Natural killer cell (primary cell): ENCODE results near the gene RPS6KA4. TPM values are rescaled to one million over a fixed set of nuclear protein-coding genes. Genes with fewer than 3 reads are reported as not detected.
A peak's percentile ranks its signal among the peaks of the same experiment; 100 is the strongest.

Experiments
- ATAC-seq, 3 donors: fragments of 150-1000 bp in 2 of 3; fragments of 200-7000 bp in 1 of 3; cut with Tn5 transposase; 1 replicate in 1 of 3; 2 replicates in 2 of 3; pipeline ENCODE4 v1.10.0; 2021; ENCODE audit warnings: mild to moderate bottlenecking in 2 of 3, moderate library complexity in 2 of 3
- DNase-seq, 2 donors: peaks; one replicate each; pipeline versions ENCODE4 v3.0.0 to v3.0.0-alpha.2; 2013 to 2021; ENCODE audit warnings: mixed read lengths in 1 of 2
- H3K27ac ChIP-seq: one replicate; pipeline ENCODE4 v1.5.1; 2013; ENCODE audit warnings: mild to moderate bottlenecking, low read length
- H3K27me3 ChIP-seq: one replicate; pipeline ENCODE4 v1.6.1; 2013; ENCODE audit warnings: low read length; ENCODE audit not compliant: control insufficient read depth, insufficient read depth
- H3K36me3 ChIP-seq: one replicate; pipeline ENCODE4 v1.6.1; 2013; ENCODE audit warnings: low read length; ENCODE audit not compliant: control insufficient read depth, insufficient read depth
- H3K4me1 ChIP-seq: one replicate; pipeline ENCODE4 v1.6.1; 2013; ENCODE audit warnings: low read length; ENCODE audit not compliant: control insufficient read depth, insufficient read depth
- H3K4me3 ChIP-seq: one replicate; pipeline ENCODE4 v1.5.1; 2013; ENCODE audit warnings: low read length
- H3K9me3 ChIP-seq: one replicate; pipeline ENCODE4 v1.6.1; 2013; ENCODE audit warnings: low read length; ENCODE audit not compliant: control insufficient read depth, insufficient read depth
- H3K27ac Mint-ChIP-seq, 2 donors: one replicate each; pipeline ENCODE4 v1.8.0; 2022; ENCODE audit warnings: mild to moderate bottlenecking in 2 of 2, mixed read lengths in 2 of 2, moderate library complexity in 1 of 2
- H3K27me3 Mint-ChIP-seq, 2 donors: one replicate each; pipeline ENCODE4 v1.8.0; 2022; ENCODE audit warnings: low read depth in 2 of 2, mixed read lengths in 2 of 2
- H3K36me3 Mint-ChIP-seq: one replicate; pipeline ENCODE4 v1.8.0; 2022; ENCODE audit warnings: mixed read lengths
- H3K4me1 Mint-ChIP-seq, 2 donors: one replicate each; pipeline ENCODE4 v1.8.0; 2022; ENCODE audit warnings: mixed read lengths in 2 of 2
- H3K4me3 Mint-ChIP-seq: one replicate; pipeline ENCODE4 v1.8.0; 2022; ENCODE audit warnings: mild to moderate bottlenecking, moderate library complexity, mixed read lengths
- H3K9me3 Mint-ChIP-seq, 2 donors: one replicate each; pipeline ENCODE4 v1.8.0; 2022; ENCODE audit warnings: mixed read lengths in 2 of 2
- CTCF ChIP-seq: fragments of 200-600 bp; IDR thresholded peaks from one replicate; pipeline ENCODE4 v1.8.0; 2022; ENCODE audit warnings: antibody characterized with exemption
- WGBS: methylation state at CpG from one replicate; pipeline ENCODE4 v1.1.7; 2013; ENCODE audit warnings: missing lambda C conversion rate; ENCODE audit not compliant: insufficient coverage; 5-methylcytosine and 5-hydroxymethylcytosine counted together
- intact Hi-C: fragments of 100-400 bp; cut with micrococcal nuclease; formaldehyde crosslinking; loops from one replicate; pipeline ENCODE4 v1.14.2; 2022
- total RNA-seq, 4 donors: library from RNA; stranded (reverse); fragments of 120-200 nt in 1 of 4; gene quantifications; one replicate each; pipeline versions ENCODE4 v1.2.3 to v1.2.4, GENCODE V29; 2013 to 2022

The RPS6KA4 gene
- total RNA-seq, 3 donors from 2014 or later (not counting 1 experiment from before 2014, with no cell fraction given): 27.6 to 36.0 (median 34.4) TPM

GRCh38 chr11:64331569-64332371, 27.2 kb upstream of the RPS6KA4 start:
- H3K4me3 Mint-ChIP-seq: peak overlapping the region; percentile 76
- no peaks in the 10 kb centered on the region for H3K36me3 Mint-ChIP-seq
- ATAC-seq: peak; percentile 88 to 96 (median 92)
- H3K9me3 ChIP-seq: no peaks in the 10 kb centered on the region
- peaks cover 40% of the 10 kb centered on the region for H3K4me1 ChIP-seq
- intact Hi-C loops: loop anchor here (1.0 kb wide), 1 partner anchor 13 kb away; the partner anchor contains the start of gene PRDX5
- peak overlapping the region; percentile 49 for H3K27ac ChIP-seq
- H3K4me1 Mint-ChIP-seq: peaks cover 13 to 35% of the 10 kb centered on the region in 2 donors
- WGBS: 10% methylated on average over 20 of the region's 20 CpGs
- DNase-seq: peak; percentile 76 to 84
- H3K36me3 ChIP-seq: no peaks in the 10 kb centered on the region
- H3K27me3 ChIP-seq: no peaks in the 10 kb centered on the region
- peak; percentile 75 for TF ChIP-seq CTCF
- no peaks in the 10 kb centered on the region for H3K9me3 Mint-ChIP-seq
- no peaks in the 10 kb centered on the region for H3K27me3 Mint-ChIP-seq
- peak overlapping the region; percentile 81 to 82 for H3K27ac Mint-ChIP-seq
- no peak overlapping the region for H3K4me3 ChIP-seq

GRCh38 chr11:64333556-64333955, 25.4 kb upstream of the RPS6KA4 start:
- H3K4me1 Mint-ChIP-seq: peaks cover 18 to 34% of the 10 kb centered on the region in 2 donors
- H3K27ac Mint-ChIP-seq: no peak overlapping the region

GRCh38 chr11:64334764-64335735, 23.9 kb upstream of the RPS6KA4 start:
- Histone ChIP-seq H3K9me3 (no peaks in the 10 kb centered on the region), H3K27me3 (no peaks in the 10 kb centered on the region), H3K27ac (no peak overlapping the region), H3K4me3 (no peak overlapping the region), H3K36me3 (peaks cover 10% of the 10 kb centered on the region), H3K4me1 (peaks cover 53% of the 10 kb centered on the region)
- no peaks in the 10 kb centered on the region for H3K9me3 Mint-ChIP-seq
- no peak for TF ChIP-seq CTCF
- H3K27me3 Mint-ChIP-seq: no peaks in the 10 kb centered on the region
- no peak overlapping the region for H3K4me3 Mint-ChIP-seq
- ATAC-seq (no peak), DNase-seq (no peak)
- 55% methylated on average over 7 of the region's 13 CpGs for WGBS
- intact Hi-C loops: no loop called here
- H3K36me3 Mint-ChIP-seq: no peaks in the 10 kb centered on the region
- H3K27ac Mint-ChIP-seq: peak overlapping the region in 1 of 2 donors; percentile 64
- peaks cover 30 to 45% of the 10 kb centered on the region in 2 donors for H3K4me1 Mint-ChIP-seq

More at GRCh38 chr11:64333556-64333955, 25.4 kb upstream of the RPS6KA4 start:
- H3K27me3 Mint-ChIP-seq: no peaks in the 10 kb centered on the region
- no peak overlapping the region for H3K4me3 Mint-ChIP-seq
- H3K27ac ChIP-seq: no peak overlapping the region
- H3K4me3 ChIP-seq: no peak overlapping the region
- ATAC-seq (no peak), DNase-seq (no peak)
- H3K36me3 ChIP-seq: peaks cover 10% of the 10 kb centered on the region
- no peaks in the 10 kb centered on the region for H3K9me3 ChIP-seq
- no peaks in the 10 kb centered on the region for H3K27me3 ChIP-seq
- H3K36me3 Mint-ChIP-seq: no peaks in the 10 kb centered on the region
- WGBS: 93% methylated on average over 8 of the region's 8 CpGs
- no peak for TF ChIP-seq CTCF
- peaks cover 40% of the 10 kb centered on the region for H3K4me1 ChIP-seq
- intact Hi-C loops: no loop called here
- H3K9me3 Mint-ChIP-seq: no peaks in the 10 kb centered on the region
